Measurements from ENCODE around the gene SHCBP1. TPM values are rescaled to one million over a fixed set of nuclear protein-coding genes. Genes with fewer than 3 reads are reported as not detected.

The SHCBP1 gene
- total RNA-seq, 1 experiment from 2014 or later, result 67.0 TPM

Other genes with a start within 250 kb of the SHCBP1 start
- 158 and 170 TPM in 2 replicates for gene VPS35, start 67.8 kb upstream of the SHCBP1 start, total RNA-seq (2014; rRNA removed)
- 41.4 and 42.4 TPM in 2 replicates for gene ORC6, start 68.3 kb upstream of the SHCBP1 start, total RNA-seq (2014; rRNA removed)
- gene MYLK3, start 127.0 kb upstream of the SHCBP1 start, total RNA-seq (2014; rRNA removed), result 0.06 TPM in 1 of 2 replicates, not detected in the other
- gene C16orf87, start 209.8 kb upstream of the SHCBP1 start, total RNA-seq (2014; rRNA removed), result 9.5 and 12.0 TPM in 2 replicates

Data from LHCN-M2 (cell line).